ENCODE results near the gene LLCFC1. TPM values are rescaled to one million over a fixed set of nuclear protein-coding genes. Genes with fewer than 3 reads are reported as not detected.

The LLCFC1 gene
- total and polyA plus RNA-seq, 4 donors = not detected

- TF ChIP-seq EGR1 (IDR thresholded peaks at IDR 0.05; ENCODE audit: low read depth in 2 of 2) (no peak), FOXA2 (IDR thresholded peaks at IDR 0.05) (no peak)
Measured at GRCh38 chr7:142918901-142919300, 20.4 kb upstream of the LLCFC1 start (continued).

GRCh38 chr7:142919656-142920055 is 19.6 kb upstream of the LLCFC1 start:
- no peak overlapping the region for H3K27ac ChIP-seq (ENCODE audit: low read depth in 1 of 2, low read length in 2 of 2)
- no peaks in the 10 kb centered on the region for H3K36me3 ChIP-seq (ENCODE audit: control insufficient read depth in 4 of 4, insufficient read depth in 3 of 4, low read depth in 1 of 4, low read length in 3 of 4)
- no peak overlapping the region for H3K9ac ChIP-seq (ENCODE audit: low read depth in 1 of 2, low read length in 2 of 2)
- no peak overlapping the region for H3K4me3 ChIP-seq (ENCODE audit: low read depth in 1 of 3, low read length in 3 of 3)
- WGBS = 90% methylated on average over 3 of the region's 3 CpGs
- H3K9me3 ChIP-seq (ENCODE audit: control insufficient read depth in 4 of 4, low read length in 3 of 4) = no peaks in the 10 kb centered on the region
- H3K4me1 ChIP-seq (ENCODE audit: control insufficient read depth in 4 of 4, insufficient read depth in 4 of 4, low read length in 3 of 4) = no peaks in the 10 kb centered on the region
- no peaks in the 10 kb centered on the region for H3K27me3 ChIP-seq (ENCODE audit: control insufficient read depth in 4 of 4, insufficient read depth in 4 of 4, low read length in 3 of 4)
- no peak for DNase-seq (ENCODE audit: low spot score)
- TF ChIP-seq GABPA (IDR thresholded peaks at IDR 0.05 in 1 of 2, conservative IDR thresholded peaks at IDR 0.05 in 1 of 2) = no peak
- no peak for TF ChIP-seq ZBTB33 (IDR thresholded peaks at IDR 0.05)
- TF ChIP-seq EGR1 (IDR thresholded peaks at IDR 0.05; ENCODE audit: low read depth in 2 of 2) = no peak
- no peak for TF ChIP-seq NR2F2 (IDR thresholded peaks at IDR 0.05)
- no peak for TF ChIP-seq RXRA (IDR thresholded peaks at IDR 0.05)
- TF ChIP-seq HNF4G (IDR thresholded peaks at IDR 0.05) = no peak
- TF ChIP-seq RAD21 (IDR thresholded peaks at IDR 0.05) = no peak

GRCh38 chr7:142923391-142923790 is 15.9 kb upstream of the LLCFC1 start:
- no peak for TF ChIP-seq FOXA1 (IDR thresholded peaks at IDR 0.05)
- TF ChIP-seq RAD21 (IDR thresholded peaks at IDR 0.05) = no peak
- Histone ChIP-seq H3K9ac (ENCODE audit: low read depth in 1 of 2, low read length in 2 of 2) (no peak overlapping the region), H3K27ac (ENCODE audit: low read depth in 1 of 2, low read length in 2 of 2) (no peak overlapping the region), H3K27me3 (ENCODE audit: control insufficient read depth in 4 of 4, insufficient read depth in 4 of 4, low read length in 3 of 4) (no peaks in the 10 kb centered on the region), H3K4me1 (ENCODE audit: control insufficient read depth in 4 of 4, insufficient read depth in 4 of 4, low read length in 3 of 4) (no peaks in the 10 kb centered on the region), H3K9me3 (ENCODE audit: control insufficient read depth in 4 of 4, low read length in 3 of 4) (no peaks in the 10 kb centered on the region), H3K36me3 (ENCODE audit: control insufficient read depth in 4 of 4, insufficient read depth in 3 of 4, low read depth in 1 of 4, low read length in 3 of 4) (no peaks in the 10 kb centered on the region), H3K4me3 (ENCODE audit: low read depth in 1 of 3, low read length in 3 of 3) (no peak overlapping the region)
- 70% methylated on average over 2 of the region's 2 CpGs for WGBS
- DNase-seq (ENCODE audit: low spot score) = no peak

- Histone ChIP-seq H3K9ac (ENCODE audit: low read depth in 1 of 2, low read length in 2 of 2) (no peak overlapping the region), H3K4me1 (ENCODE audit: control insufficient read depth in 4 of 4, insufficient read depth in 4 of 4, low read length in 3 of 4) (no peaks in the 10 kb centered on the region), H3K36me3 (ENCODE audit: control insufficient read depth in 4 of 4, insufficient read depth in 3 of 4, low read depth in 1 of 4, low read length in 3 of 4) (no peaks in the 10 kb centered on the region), H3K9me3 (ENCODE audit: control insufficient read depth in 4 of 4, low read length in 3 of 4) (no peaks in the 10 kb centered on the region), H3K4me3 (ENCODE audit: low read depth in 1 of 3, low read length in 3 of 3) (no peak overlapping the region), H3K27ac (ENCODE audit: low read depth in 1 of 2, low read length in 2 of 2) (no peak overlapping the region), H3K27me3 (ENCODE audit: control insufficient read depth in 4 of 4, insufficient read depth in 4 of 4, low read length in 3 of 4) (no peaks in the 10 kb centered on the region)
- peak; percentile 35 for DNase-seq (ENCODE audit: low spot score)
- 74% methylated on average over 12 of the region's 12 CpGs for WGBS
- TF ChIP-seq HNF4A (conservative IDR thresholded peaks at IDR 0.05) = no peak
- TF ChIP-seq MAX (IDR thresholded peaks at IDR 0.05) = no peak
- no peak for TF ChIP-seq NR2F2 (IDR thresholded peaks at IDR 0.05)
- no peak for TF ChIP-seq ZBTB33 (IDR thresholded peaks at IDR 0.05)
- no peak for TF ChIP-seq CTCF (IDR thresholded peaks at IDR 0.05; ENCODE audit: low read depth, low read length, missing input control)
- no peak for TF ChIP-seq JUND (IDR thresholded peaks at IDR 0.05)
- TF ChIP-seq GABPA (IDR thresholded peaks at IDR 0.05 in 1 of 2, conservative IDR thresholded peaks at IDR 0.05 in 1 of 2) = no peak
- TF ChIP-seq FOXA1 (IDR thresholded peaks at IDR 0.05) = no peak
- no peak for TF ChIP-seq SP1 (IDR thresholded peaks at IDR 0.05)
- TF ChIP-seq TAF1 (conservative IDR thresholded peaks at IDR 0.05) = no peak
- no peak for TF ChIP-seq ATF3 (IDR thresholded peaks at IDR 0.05)
- TF ChIP-seq REST (IDR thresholded peaks at IDR 0.05) = no peak
- no peak for TF ChIP-seq EGR1 (IDR thresholded peaks at IDR 0.05; ENCODE audit: low read depth in 2 of 2)
- TF ChIP-seq HNF4G (IDR thresholded peaks at IDR 0.05) = no peak
Measured at GRCh38 chr7:142925413-142925812, 13.9 kb upstream of the LLCFC1 start.
